GM13977 (cell line): Measurements from ENCODE around the gene UCKL1.

Source experiments
- DNase-seq: peaks from one replicate; pipeline ENCODE4 v3.0.0; 2012; ENCODE audit warnings: low spot score
- in situ Hi-C: fragments of 300-500 bp; cut with MboI; formaldehyde crosslinking; loops from one replicate; pipeline ENCODE4 v1.12.0; 2022; ENCODE audit warnings: low sequenced_read_pairs, low pct_unique_long_range_greater_than_20kb, mixed read lengths, inconsistent platforms; ENCODE audit not compliant: unreplicated experiment
- TF ChIP-seq, protein P1 (sequence below): IDR thresholded peaks from 2 replicates; pipeline ENCODE4 v1.5.1; 2012; ENCODE audit warnings: mild to moderate bottlenecking, control low read depth; ENCODE audit not compliant: insufficient read depth; ENCODE audit errors: extremely low read depth, missing control alignments

UCKL1 gene

DNA sequence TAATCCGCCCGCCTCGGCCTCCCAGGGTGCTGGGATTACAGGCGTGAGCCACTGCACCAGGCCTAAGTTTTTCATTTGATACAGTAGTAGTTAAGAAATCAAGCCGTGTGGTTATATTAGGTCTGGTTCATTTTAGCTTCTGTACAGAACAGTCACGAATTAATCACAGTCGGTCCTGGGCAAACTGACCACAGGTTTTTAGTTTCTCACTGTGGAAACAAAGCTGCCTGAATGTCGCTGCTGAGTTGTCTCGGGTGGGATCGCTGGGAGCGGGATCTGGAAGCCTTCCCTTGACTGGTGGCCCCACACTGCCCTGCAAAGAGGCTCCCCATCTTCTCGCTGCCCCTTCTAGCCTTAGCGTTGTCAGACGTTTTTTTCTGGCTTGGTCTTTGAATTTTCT is 18.6 kb downstream of the UCKL1 start:
- TF ChIP-seq, protein P1, sequence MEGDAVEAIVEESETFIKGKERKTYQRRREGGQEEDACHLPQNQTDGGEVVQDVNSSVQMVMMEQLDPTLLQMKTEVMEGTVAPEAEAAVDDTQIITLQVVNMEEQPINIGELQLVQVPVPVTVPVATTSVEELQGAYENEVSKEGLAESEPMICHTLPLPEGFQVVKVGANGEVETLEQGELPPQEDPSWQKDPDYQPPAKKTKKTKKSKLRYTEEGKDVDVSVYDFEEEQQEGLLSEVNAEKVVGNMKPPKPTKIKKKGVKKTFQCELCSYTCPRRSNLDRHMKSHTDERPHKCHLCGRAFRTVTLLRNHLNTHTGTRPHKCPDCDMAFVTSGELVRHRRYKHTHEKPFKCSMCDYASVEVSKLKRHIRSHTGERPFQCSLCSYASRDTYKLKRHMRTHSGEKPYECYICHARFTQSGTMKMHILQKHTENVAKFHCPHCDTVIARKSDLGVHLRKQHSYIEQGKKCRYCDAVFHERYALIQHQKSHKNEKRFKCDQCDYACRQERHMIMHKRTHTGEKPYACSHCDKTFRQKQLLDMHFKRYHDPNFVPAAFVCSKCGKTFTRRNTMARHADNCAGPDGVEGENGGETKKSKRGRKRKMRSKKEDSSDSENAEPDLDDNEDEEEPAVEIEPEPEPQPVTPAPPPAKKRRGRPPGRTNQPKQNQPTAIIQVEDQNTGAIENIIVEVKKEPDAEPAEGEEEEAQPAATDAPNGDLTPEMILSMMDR, result no peak
- in situ Hi-C loops, result no loop called here
- no peak for DNase-seq

- TF ChIP-seq, protein P1, result no peak
- in situ Hi-C loops, result no loop called here
- no peak for DNase-seq
Observed at GRCh38 chr20:63935447-63935846, 20.8 kb downstream of the UCKL1 start.

GRCh38 chr20:63934271-63935068 is 21.7 kb downstream of the UCKL1 start:
- in situ Hi-C loops, result no loop called here
- no peak for DNase-seq
- TF ChIP-seq, protein P1, result no peak

DNA sequence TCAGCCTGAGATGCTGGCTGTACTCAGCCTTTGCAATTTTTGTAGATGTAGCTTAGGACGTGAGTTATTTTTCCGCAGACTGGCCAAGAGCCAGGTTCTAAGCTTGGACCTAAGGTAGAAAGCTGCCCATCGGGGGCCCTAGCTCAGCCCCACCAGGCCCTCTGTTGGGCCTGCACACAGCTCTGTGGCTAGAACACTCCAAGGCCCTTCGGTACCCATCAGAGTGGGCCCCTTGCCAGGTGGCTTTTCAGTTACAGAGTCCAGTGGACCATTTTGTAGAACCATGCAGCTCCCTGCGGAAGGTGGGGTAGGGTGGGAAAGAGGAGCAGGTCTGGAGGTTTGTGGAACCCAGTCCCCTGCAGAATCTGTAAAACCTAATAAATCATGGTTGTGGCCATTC is 22.6 kb downstream of the UCKL1 start:
- no peak for DNase-seq
- in situ Hi-C loops, result no loop called here
- TF ChIP-seq, protein P1, result no peak

DNA sequence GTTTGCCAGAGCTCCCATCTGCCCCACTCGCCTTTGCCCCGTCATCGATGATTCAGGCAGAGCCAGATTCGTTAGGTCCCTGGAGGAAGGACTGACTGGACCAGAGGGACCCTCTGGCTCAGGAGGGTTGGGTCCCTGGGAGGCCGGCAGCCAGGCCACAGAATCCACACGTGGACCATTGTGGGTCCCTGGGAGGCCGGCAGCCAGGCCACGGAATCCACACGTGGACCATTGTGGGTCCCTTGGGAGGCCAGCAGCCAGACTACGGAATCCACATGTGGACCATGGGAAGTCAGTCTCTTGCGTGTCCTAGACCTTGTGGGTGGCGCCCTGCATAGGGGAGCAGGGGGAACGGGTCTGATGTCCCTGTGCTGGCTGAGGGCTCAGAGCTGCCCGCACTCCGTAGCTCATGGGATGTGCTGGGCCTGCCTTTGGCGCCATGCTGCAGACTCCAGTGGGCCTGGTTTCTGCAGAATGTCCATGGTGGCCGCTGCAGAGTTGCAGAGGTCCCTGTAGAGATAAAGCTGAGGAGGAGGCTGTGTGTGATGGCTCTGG is 23.5 kb downstream of the UCKL1 start:
- in situ Hi-C loops, result no loop called here

DNA sequence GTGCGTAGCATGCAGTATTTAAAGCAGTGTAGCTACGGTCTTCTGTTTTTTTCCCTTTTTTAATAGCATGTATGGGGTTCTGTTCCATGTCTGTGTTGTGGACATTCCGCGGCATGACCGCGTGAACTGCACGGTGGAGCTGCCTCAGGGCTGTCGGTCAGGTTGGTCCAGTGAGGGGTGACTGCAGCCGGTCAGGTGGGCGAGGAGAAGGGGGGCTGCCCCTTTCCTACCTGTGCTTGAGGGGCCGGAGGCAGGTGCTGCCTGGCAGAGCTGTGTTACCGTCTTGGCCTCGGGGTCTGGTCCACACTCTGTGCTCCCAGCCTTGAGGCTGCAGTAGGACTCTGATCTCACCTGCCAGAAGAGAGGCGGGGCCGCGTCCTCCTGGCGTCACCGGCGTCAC is 24.5 kb downstream of the UCKL1 start:
- DNase-seq, result no peak
- TF ChIP-seq, protein P1, result no peak
- in situ Hi-C loops, result no loop called here

More for the DNA sequence above, 23.5 kb downstream of the UCKL1 start:
- TF ChIP-seq, protein P1, result no peak
- no peak for DNase-seq
